Measurements from ENCODE around the gene OR4N5. TPM values are rescaled to one million over a fixed set of nuclear protein-coding genes. Genes with fewer than 3 reads are reported as not detected.
"Not testable (repeated sequence)": the region's sequence is repeated elsewhere in the genome, so short reads cannot be mapped to it uniquely, and the experiment has no call there.

Gene OR4N5
- total RNA-seq, 4 donors from 2014 or later = not detected

DNA sequence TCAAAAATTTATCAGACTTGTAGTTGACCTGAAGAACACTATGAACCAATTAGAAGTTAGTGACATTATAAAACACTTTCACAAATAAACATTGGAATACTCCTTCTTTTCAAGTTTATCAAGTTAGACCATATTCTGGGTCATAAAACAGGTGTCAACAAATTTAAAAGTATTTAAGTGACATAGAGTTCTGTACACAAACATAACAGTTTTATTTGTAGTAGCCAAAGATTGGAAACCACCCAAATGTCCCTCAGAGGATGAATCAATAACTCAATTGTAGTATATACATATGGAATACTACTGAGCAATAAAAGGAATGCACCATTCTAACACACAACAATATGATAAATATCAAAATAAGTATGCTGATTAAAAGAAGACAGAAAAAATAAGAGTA lies 28.5 kb downstream of the OR4N5 start:
- TF ChIP-seq, protein P1, sequence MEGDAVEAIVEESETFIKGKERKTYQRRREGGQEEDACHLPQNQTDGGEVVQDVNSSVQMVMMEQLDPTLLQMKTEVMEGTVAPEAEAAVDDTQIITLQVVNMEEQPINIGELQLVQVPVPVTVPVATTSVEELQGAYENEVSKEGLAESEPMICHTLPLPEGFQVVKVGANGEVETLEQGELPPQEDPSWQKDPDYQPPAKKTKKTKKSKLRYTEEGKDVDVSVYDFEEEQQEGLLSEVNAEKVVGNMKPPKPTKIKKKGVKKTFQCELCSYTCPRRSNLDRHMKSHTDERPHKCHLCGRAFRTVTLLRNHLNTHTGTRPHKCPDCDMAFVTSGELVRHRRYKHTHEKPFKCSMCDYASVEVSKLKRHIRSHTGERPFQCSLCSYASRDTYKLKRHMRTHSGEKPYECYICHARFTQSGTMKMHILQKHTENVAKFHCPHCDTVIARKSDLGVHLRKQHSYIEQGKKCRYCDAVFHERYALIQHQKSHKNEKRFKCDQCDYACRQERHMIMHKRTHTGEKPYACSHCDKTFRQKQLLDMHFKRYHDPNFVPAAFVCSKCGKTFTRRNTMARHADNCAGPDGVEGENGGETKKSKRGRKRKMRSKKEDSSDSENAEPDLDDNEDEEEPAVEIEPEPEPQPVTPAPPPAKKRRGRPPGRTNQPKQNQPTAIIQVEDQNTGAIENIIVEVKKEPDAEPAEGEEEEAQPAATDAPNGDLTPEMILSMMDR (IDR thresholded peaks at IDR 0.05) = no peak
- no peak for TF ChIP-seq POLR2A (IDR thresholded peaks at IDR 0.05)
- Histone ChIP-seq H3K9me3 (peaks cover 0 to 6% (median 0%) of the 10 kb centered on the region in 4 donors), H3K27me3 (no peaks in the 10 kb centered on the region), H3K4me3 (no peak overlapping the region), H3K27ac (no peak overlapping the region), H3K36me3 (no peaks in the 10 kb centered on the region), H3K4me1 (no peaks in the 10 kb centered on the region)
- no peak for DNase-seq

GRCh38 chr14:20169852-20170251 lies 31.2 kb downstream of the OR4N5 start:
- DNase-seq, H3K4me1 ChIP-seq, H3K4me3 ChIP-seq, H3K36me3 ChIP-seq, H3K27me3 ChIP-seq, H3K27ac ChIP-seq, H3K9me3 ChIP-seq: not testable (repeated sequence)

DNA sequence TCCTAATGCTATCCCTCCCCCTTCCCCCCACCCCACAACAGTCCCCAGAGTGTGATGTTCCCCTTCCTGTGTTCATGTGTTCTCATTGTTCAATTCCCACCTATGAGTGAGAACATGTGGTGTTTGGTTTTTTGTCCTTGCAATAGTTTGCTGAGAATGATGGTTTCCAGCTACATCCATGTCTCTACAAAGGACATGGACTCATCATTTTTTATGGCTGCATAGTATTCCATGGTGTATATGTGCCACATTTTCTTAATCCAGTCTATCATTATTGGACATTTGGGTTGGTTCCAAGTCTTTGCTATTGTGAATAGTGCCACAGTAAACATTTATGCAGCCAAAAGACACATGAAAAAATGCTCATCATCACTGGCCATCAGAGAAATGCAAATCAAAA lies 35.6 kb downstream of the OR4N5 start:
- H3K4me1 ChIP-seq, H3K36me3 ChIP-seq, H3K9me3 ChIP-seq, H3K27me3 ChIP-seq, H3K4me3 ChIP-seq, H3K27ac ChIP-seq, DNase-seq: not testable (repeated sequence)

GRCh38 chr14:20176330-20176729 lies 37.7 kb downstream of the OR4N5 start:
- no peaks in the 10 kb centered on the region for H3K36me3 ChIP-seq
- no peak overlapping the region for H3K4me3 ChIP-seq
- no peaks in the 10 kb centered on the region for H3K9me3 ChIP-seq
- H3K27me3 ChIP-seq = no peaks in the 10 kb centered on the region
- TF ChIP-seq POLR2A (IDR thresholded peaks at IDR 0.05) = no peak
- TF ChIP-seq, protein P1 (IDR thresholded peaks at IDR 0.05) = no peak
- H3K4me1 ChIP-seq = no peaks in the 10 kb centered on the region
- no peak for DNase-seq
- no peak overlapping the region for H3K27ac ChIP-seq

DNA sequence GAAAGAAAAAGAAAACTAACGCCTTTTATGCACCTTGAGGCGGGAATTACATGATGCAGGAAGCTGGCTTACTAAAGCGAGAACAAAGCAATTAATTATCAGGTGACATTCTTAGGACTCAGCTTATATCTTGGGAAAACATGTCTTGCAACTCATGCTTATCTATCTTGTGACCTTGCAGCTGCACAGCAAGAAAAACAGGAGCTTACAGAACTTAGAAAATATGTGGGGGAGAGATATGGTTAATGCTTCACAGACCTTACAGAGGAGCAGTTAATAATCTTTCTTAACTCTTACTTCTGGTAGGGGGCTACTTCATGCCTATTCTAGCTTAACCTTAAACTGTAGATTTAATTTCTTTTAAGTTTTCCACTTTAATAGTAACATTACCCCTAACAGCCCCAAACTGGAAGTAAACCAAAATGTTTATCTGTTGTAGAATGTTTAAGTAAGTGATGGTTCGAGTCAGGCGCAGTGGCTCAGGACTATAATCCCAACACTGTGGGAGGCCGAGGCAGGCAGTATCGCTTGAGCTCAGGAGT lies 38.9 kb downstream of the OR4N5 start:
- no peak overlapping the region for H3K27ac ChIP-seq
- no peaks in the 10 kb centered on the region for H3K4me1 ChIP-seq
- H3K36me3 ChIP-seq = no peaks in the 10 kb centered on the region
- no peak for DNase-seq
- no peak overlapping the region for H3K4me3 ChIP-seq
- TF ChIP-seq POLR2A (IDR thresholded peaks at IDR 0.05) = no peak
- TF ChIP-seq, protein P1 (IDR thresholded peaks at IDR 0.05) = no peak
- H3K27me3 ChIP-seq = no peaks in the 10 kb centered on the region
- no peaks in the 10 kb centered on the region for H3K9me3 ChIP-seq

- Histone ChIP-seq H3K27me3 (no peaks in the 10 kb centered on the region), H3K4me3 (no peak overlapping the region), H3K9me3 (no peaks in the 10 kb centered on the region), H3K27ac (no peak overlapping the region), H3K36me3 (no peaks in the 10 kb centered on the region), H3K4me1 (no peaks in the 10 kb centered on the region)
- TF ChIP-seq, protein P1 (IDR thresholded peaks at IDR 0.05) = no peak
- no peak for TF ChIP-seq POLR2A (IDR thresholded peaks at IDR 0.05)
- peak in 1 of 3 donors; percentile 48 for DNase-seq
Measured at GRCh38 chr14:20179218-20179617, 40.6 kb downstream of the OR4N5 start.

DNA sequence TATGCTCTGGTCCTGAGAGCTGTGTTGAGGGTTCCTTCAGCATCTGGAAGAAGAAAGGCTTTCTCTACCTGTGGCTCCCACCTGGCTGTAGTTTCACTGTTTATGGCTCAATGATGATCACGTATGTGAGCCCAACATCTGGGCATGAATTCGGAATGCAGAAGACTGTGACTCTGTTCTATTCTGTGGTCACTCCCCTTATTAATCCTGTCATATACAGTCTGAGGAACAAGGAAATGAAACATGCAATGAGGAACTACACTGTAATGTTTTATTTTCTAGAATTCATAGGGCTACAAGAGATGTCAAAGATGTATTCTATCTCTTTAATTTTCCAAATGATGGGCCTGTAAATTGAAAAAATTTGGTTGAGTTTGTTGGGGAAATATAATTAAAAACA lies 41.3 kb downstream of the OR4N5 start:
- Histone ChIP-seq H3K27me3 (no peaks in the 10 kb centered on the region), H3K9me3 (no peaks in the 10 kb centered on the region), H3K4me3 (no peak overlapping the region), H3K4me1 (no peaks in the 10 kb centered on the region), H3K27ac (no peak overlapping the region), H3K36me3 (no peaks in the 10 kb centered on the region)
- TF ChIP-seq, protein P1 (IDR thresholded peaks at IDR 0.05) = no peak
- TF ChIP-seq POLR2A (IDR thresholded peaks at IDR 0.05) = no peak
- DNase-seq = no peak
